Heart right ventricle (tissue), 16 donors: ENCODE data around the gene CEP57L1. TPM values are rescaled to one million over a fixed set of nuclear protein-coding genes. Genes with fewer than 3 reads are reported as not detected.

ENCODE experiments used
- ATAC-seq, 8 donors: fragments of 200-7000 bp; cut with Tn5 transposase; one replicate each; pipeline ENCODE4 v1.9.1; 2020; ENCODE audit warnings: mild to moderate bottlenecking in 8 of 8, moderate library complexity in 8 of 8, moderate number of reproducible peaks in 1 of 8
- DNase-seq, 2 donors: peaks; one replicate each; pipeline ENCODE4 v3.0.0-alpha.2; 2020
- H3K27ac ChIP-seq, 10 donors: fragments of 200-600 bp; sonication (generic) in 2 of 10; one replicate each; pipeline versions ENCODE4 v1.5.0 to v1.8.0; 2020 to 2022; ENCODE audit warnings: mild to moderate bottlenecking in 3 of 10
- H3K27me3 ChIP-seq, 7 donors: fragments of 200-600 bp; one replicate each; pipeline ENCODE4 v1.8.0; 2021 to 2022; ENCODE audit warnings: mild to moderate bottlenecking in 2 of 7
- H3K36me3 ChIP-seq, 9 donors: fragments of 200-600 bp; sonication (generic) in 1 of 9; one replicate each; pipeline versions ENCODE4 v1.5.0 to v1.8.0; 2020 to 2022; ENCODE audit warnings: mild to moderate bottlenecking in 2 of 9
- H3K4me1 ChIP-seq, 9 donors: fragments of 200-600 bp; sonication (generic) in 1 of 9; one replicate each; pipeline versions ENCODE4 v1.5.0 to v1.8.0; 2020 to 2022; ENCODE audit warnings: mild to moderate bottlenecking in 4 of 9
- H3K4me3 ChIP-seq, 10 donors: fragments of 200-600 bp; sonication (generic) in 2 of 10; one replicate each; pipeline versions ENCODE4 v1.5.0 to v1.8.0; 2020 to 2022; ENCODE audit warnings: mild to moderate bottlenecking in 7 of 10, moderate library complexity in 2 of 10
- H3K9me3 ChIP-seq, 11 donors: fragments of 200-600 bp in 10 of 11; sonication (generic) in 2 of 11; one replicate each; pipeline versions ENCODE4 v1.5.0 to v1.8.0; 2013 to 2022; ENCODE audit warnings: mild to moderate bottlenecking in 2 of 11, control low read depth in 1 of 11, moderate library complexity in 1 of 11
- CTCF ChIP-seq, 9 donors: fragments of 200-600 bp; sonication (generic) in 2 of 9; IDR thresholded peaks; one replicate each; pipeline versions ENCODE4 v1.5.0 to v1.8.0; 2021 to 2022; ENCODE audit warnings: antibody characterized with exemption in 9 of 9, mild to moderate bottlenecking in 5 of 9, moderate library complexity in 1 of 9
- WGBS, 2 donors: extraction: QIAGEN DNeasy Blood & Tissue Kit; methylation state at CpG; one replicate each; pipeline ENCODE4 v1.1.7; 2013; ENCODE audit warnings: inconsistent platforms in 1 of 2; 5-methylcytosine and 5-hydroxymethylcytosine counted together
- intact Hi-C, 10 donors: fragments of 100-400 bp; cut with DNase I; formaldehyde crosslinking; loops; one replicate each; pipeline versions ENCODE4 v1.11.1 to v1.14.2; 2022
- polyA plus RNA-seq, 2 donors: library from polyadenylated mRNA; stranded (reverse); fragments of 200-250 nt; gene quantifications; one replicate each; pipeline ENCODE4 v1.2.3, GENCODE V29; 2013
- total RNA-seq, 10 donors: library from RNA; stranded (reverse); fragmentation: NEBNext Ultra II Directional in 3 of 10; extraction: Animal tissue kit (Norgen Biotek cat#: 25700) in 3 of 10; gene quantifications; one replicate each; pipeline versions ENCODE4 v1.2.1 to v1.2.4, GENCODE V29; 2021 to 2023
- donor health status: Arrhythmogenic right ventricular cardiomyopathy.
- donor health status: ischemic (EF 13 %, LVEDD 7.1; RV severe dilation, severe dysfunction).
- donor health status: healthy with polysubstance abuse.
- donor health status: DM: no; HTN: yes; CAD: no.
- donor health status: DM: no; HTN: no; CAD: no.
- donor health status: ischemic (EF 25% LVEDD 6.9; RV normal size, moderate dysfunction).
- donor health status: ischemic (EF 25% LVEDD 5.7; RV mildly dilated, moderate dysfunction).
- donor health status: healthy.
- donor health status: DM: yes; HTN: yes; CAD: no.
- donor health status: Ischemic cardiomyopathy.
- donor health status: ischemic (EF 35%, LVEDD 5.7; RV mildly dilated, moderate dysfunction).
- donor health status: nonischemic (EF 11% LVEDD 7.7; RV severe dilation, severe dysfunction).
- donor health status: DM: yes; HTN: yes; CAD: no.
- donor health status: PGD.
- donor health status: ischemic (EF 29% LVEDD 5.4; RV normal size, mild dysfunction).
- donor health status: nonischemic (EF 23%, LVEDD 6.1; RV moderate dilation, normal function).

CEP57L1 gene
- total and polyA plus RNA-seq, 12 donors: 4.2 to 17.4 (median 9.6) TPM

GRCh38 chr6:109172101-109172746 lies 76.9 kb downstream of the CEP57L1 start:
- Histone ChIP-seq H3K36me3 (no peaks in the 10 kb centered on the region), H3K4me3 (no peak overlapping the region), H3K27me3 (no peaks in the 10 kb centered on the region), H3K4me1 (no peaks in the 10 kb centered on the region), H3K9me3 (no peaks in the 10 kb centered on the region), H3K27ac (no peak overlapping the region)
- no peak for ATAC-seq
- DNase-seq: no peak
- no peak for TF ChIP-seq CTCF (IDR thresholded peaks at IDR 0.05)
- intact Hi-C loops: no loop called here
- 83 to 96% methylated on average over 2 of the region's 2 CpGs for WGBS, 2 donors

GRCh38 chr6:109174916-109175315 lies 79.6 kb downstream of the CEP57L1 start:
- Histone ChIP-seq H3K9me3 (peaks cover 0 to 5% (median 0%) of the 10 kb centered on the region in 11 donors), H3K4me1 (no peaks in the 10 kb centered on the region), H3K27me3 (peaks cover 0 to 5% (median 0%) of the 10 kb centered on the region in 7 donors), H3K36me3 (no peaks in the 10 kb centered on the region), H3K4me3 (no peak overlapping the region), H3K27ac (no peak overlapping the region)
- intact Hi-C loops: no loop called here
- 96% methylated on average over 2 of the region's 2 CpGs for WGBS, 2 donors
- ATAC-seq (no peak), DNase-seq (no peak)
- no peak for TF ChIP-seq CTCF (IDR thresholded peaks at IDR 0.05)

GRCh38 chr6:109178921-109179320 lies 83.6 kb downstream of the CEP57L1 start:
- Histone ChIP-seq H3K9me3 (peaks cover 0 to 5% (median 0%) of the 10 kb centered on the region in 11 donors), H3K4me1 (peaks cover 0 to 7% (median 0%) of the 10 kb centered on the region in 9 donors), H3K27me3 (peaks cover 0 to 11% (median 0%) of the 10 kb centered on the region in 7 donors), H3K27ac (no peak overlapping the region), H3K4me3 (no peak overlapping the region), H3K36me3 (no peaks in the 10 kb centered on the region)
- no peak for TF ChIP-seq CTCF (IDR thresholded peaks at IDR 0.05)
- intact Hi-C loops: no loop called here
- ATAC-seq (no peak), DNase-seq (no peak)
- 0 to 86% methylated on average over 1 of the region's 1 CpG for WGBS, 2 donors

GRCh38 chr6:109179507-109179906 lies 84.2 kb downstream of the CEP57L1 start:
- H3K9me3 ChIP-seq: peaks cover 0 to 5% (median 0%) of the 10 kb centered on the region in 11 donors
- 63 to 72% methylated on average over 1 of the region's 1 CpG for WGBS, 2 donors

More at GRCh38 chr6:109179507-109179906, 84.2 kb downstream of the CEP57L1 start:
- peaks cover 0 to 11% (median 0%) of the 10 kb centered on the region in 7 donors for H3K27me3 ChIP-seq
- intact Hi-C loops: no loop called here
- no peak for ATAC-seq
- H3K36me3 ChIP-seq: no peaks in the 10 kb centered on the region
- no peak overlapping the region for H3K4me3 ChIP-seq
- no peak for DNase-seq
- no peak overlapping the region for H3K27ac ChIP-seq
- TF ChIP-seq CTCF (IDR thresholded peaks at IDR 0.05): no peak
- peaks cover 0 to 7% (median 0%) of the 10 kb centered on the region in 9 donors for H3K4me1 ChIP-seq
